Common myeloid progenitor, CD34-positive (primary cell): ENCODE data around the gene DOCK1.

Experiments
- CTCF ChIA-PET: fragments of 350-600 bp; sonication (Branson Sonifier 250); formaldehyde crosslinking; loops from one replicate; lab custom pipeline; 2021; ENCODE audit warnings: antibody characterized with exemption; lab: Charles Lee
- POLR2A ChIA-PET: fragments of 350-600 bp; sonication (Branson Sonifier 250); formaldehyde crosslinking; loops from one replicate; lab custom pipeline; 2021; ENCODE audit warnings: antibody characterized with exemption; lab: Charles Lee
- DNase-seq, 3 donors: peaks; one replicate each; pipeline versions ENCODE4 v3.0.0 to v3.0.0-alpha.2; 2013
- H3K27ac ChIP-seq, 2 experiments: 1 replicate in 1 of 2; 2 replicates in 1 of 2; pipeline ENCODE4 v1.7.0; 2013; ENCODE audit warnings: inconsistent platforms in 2 of 2, low read length in 2 of 2, mild to moderate bottlenecking in 2 of 2, low read depth in 1 of 2, moderate library complexity in 1 of 2; ENCODE audit not compliant: severe bottlenecking in 2 of 2, insufficient read depth in 1 of 2, poor library complexity in 1 of 2
- H3K27me3 ChIP-seq, 5 experiments: replicated peaks in 2 of 5; 1 replicate in 3 of 5; 2 replicates in 2 of 5; pipeline versions ENCODE4 v1.6.1 to v1.7.0; 2013; ENCODE audit warnings: low read length in 4 of 5, mild to moderate bottlenecking in 2 of 5, moderate library complexity in 2 of 5, inconsistent platforms in 1 of 5; ENCODE audit not compliant: insufficient read depth in 5 of 5, control insufficient read depth in 4 of 5
- H3K36me3 ChIP-seq, 4 experiments: 1 replicate in 2 of 4; 2 replicates in 2 of 4; pipeline versions ENCODE4 v1.6.1 to v1.7.0; 2013; ENCODE audit warnings: low read length in 3 of 4, control low read depth in 1 of 4, mild to moderate bottlenecking in 1 of 4; ENCODE audit not compliant: control insufficient read depth in 4 of 4, insufficient read depth in 4 of 4
- H3K4me1 ChIP-seq, 4 experiments: 1 replicate in 3 of 4; 2 replicates in 1 of 4; pipeline versions ENCODE4 v1.6.1 to v1.7.1; 2013; ENCODE audit warnings: low read length in 3 of 4, mild to moderate bottlenecking in 3 of 4, control low read depth in 1 of 4, inconsistent platforms in 1 of 4, moderate library complexity in 1 of 4; ENCODE audit not compliant: control insufficient read depth in 4 of 4, insufficient read depth in 4 of 4; ENCODE audit errors: control extremely low read depth in 1 of 4
- H3K4me3 ChIP-seq, 7 experiments: 1 replicate in 4 of 7; 2 replicates in 3 of 7; pipeline versions ENCODE4 v1.5.1 to v1.7.0; 2013; ENCODE audit warnings: mild to moderate bottlenecking in 7 of 7, low read length in 6 of 7, moderate library complexity in 6 of 7, inconsistent platforms in 2 of 7, low read depth in 2 of 7, control low read depth in 1 of 7; ENCODE audit not compliant: insufficient read depth in 4 of 7, control insufficient read depth in 1 of 7; ENCODE audit errors: extremely low read depth in 1 of 7
- H3K9me3 ChIP-seq, 5 experiments: 1 replicate in 4 of 5; 2 replicates in 1 of 5; pipeline versions ENCODE4 v1.6.1 to v1.7.1; 2013; ENCODE audit warnings: low read length in 4 of 5, mild to moderate bottlenecking in 2 of 5, inconsistent platforms in 1 of 5, low read depth in 1 of 5, moderate library complexity in 1 of 5; ENCODE audit not compliant: control insufficient read depth in 4 of 5, insufficient read depth in 2 of 5; ENCODE audit errors: control extremely low read depth in 1 of 5
- WGBS: methylation state at CpG from one replicate; pipeline ENCODE4 v1.1.5; 2013; ENCODE audit not compliant: insufficient coverage; 5-methylcytosine and 5-hydroxymethylcytosine counted together

The DOCK1 gene

DNA sequence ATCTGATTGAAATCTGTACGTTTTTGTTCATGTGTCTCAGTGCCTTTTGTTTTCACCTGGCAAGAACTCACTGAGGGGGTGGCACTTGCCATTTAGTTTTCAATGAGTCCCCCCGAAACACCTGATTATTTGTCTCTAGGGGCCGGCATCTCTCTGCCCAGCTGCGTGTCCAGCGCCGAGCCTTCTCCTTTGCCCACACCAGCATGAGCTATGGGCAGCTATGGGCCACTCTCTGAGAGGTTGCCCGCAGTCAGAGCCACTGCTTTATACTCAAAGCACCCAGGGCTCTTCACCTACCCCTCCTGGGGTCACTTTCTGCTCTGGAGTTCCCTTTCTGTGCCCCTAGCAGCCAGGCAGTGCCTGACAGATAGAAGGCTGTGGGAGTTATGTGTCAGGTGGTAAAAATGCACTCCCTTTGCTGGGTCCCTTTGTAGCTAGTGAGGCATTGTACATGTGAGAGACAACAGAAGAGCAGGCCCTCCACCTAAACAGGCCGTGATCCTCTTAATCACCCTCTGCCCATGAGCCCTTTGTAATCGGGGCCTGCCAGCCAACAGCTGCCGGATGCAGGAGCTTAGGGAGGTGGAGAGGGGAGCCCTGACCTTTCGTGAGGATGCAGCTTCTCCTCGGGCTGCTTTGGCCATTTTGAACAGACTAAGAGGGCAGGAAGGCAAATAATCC lies 510.8 kb downstream of the DOCK1 start:
- Histone ChIP-seq H3K27me3 (no peaks in the 10 kb centered on the region), H3K9me3 (no peaks in the 10 kb centered on the region), H3K27ac (no peak overlapping the region), H3K4me1 (no peaks in the 10 kb centered on the region), H3K36me3 (peaks cover 0 to 29% (median 4%) of the 10 kb centered on the region in 4 experiments), H3K4me3 (no peak overlapping the region)
- DNase-seq, result no peak
- 98% methylated on average over 8 of the region's 12 CpGs for WGBS
- ChIA-PET POLR2A (no interaction called here), CTCF (no interaction called here)

DNA sequence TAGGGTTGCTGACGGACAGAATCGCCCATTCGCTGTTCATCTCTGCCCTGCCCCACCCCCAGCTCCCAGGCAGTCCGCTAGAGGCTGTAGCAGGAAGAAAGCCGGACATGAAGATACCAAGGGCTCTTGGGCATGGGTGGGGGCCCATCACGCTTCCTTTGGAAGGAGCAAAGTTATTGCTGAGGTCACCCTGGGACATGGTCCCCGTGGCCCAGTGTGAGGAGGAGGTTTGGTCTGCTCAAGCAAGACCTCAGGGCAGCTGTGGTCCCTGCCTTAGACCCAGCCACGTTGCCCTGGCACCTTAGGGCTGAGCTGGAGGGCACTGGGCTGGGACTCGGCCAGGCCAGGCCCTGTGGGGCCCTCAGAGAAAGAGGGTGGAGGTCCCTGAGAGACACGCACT lies 511.8 kb downstream of the DOCK1 start:
- CTCF ChIA-PET, result no interaction called here

DNA sequence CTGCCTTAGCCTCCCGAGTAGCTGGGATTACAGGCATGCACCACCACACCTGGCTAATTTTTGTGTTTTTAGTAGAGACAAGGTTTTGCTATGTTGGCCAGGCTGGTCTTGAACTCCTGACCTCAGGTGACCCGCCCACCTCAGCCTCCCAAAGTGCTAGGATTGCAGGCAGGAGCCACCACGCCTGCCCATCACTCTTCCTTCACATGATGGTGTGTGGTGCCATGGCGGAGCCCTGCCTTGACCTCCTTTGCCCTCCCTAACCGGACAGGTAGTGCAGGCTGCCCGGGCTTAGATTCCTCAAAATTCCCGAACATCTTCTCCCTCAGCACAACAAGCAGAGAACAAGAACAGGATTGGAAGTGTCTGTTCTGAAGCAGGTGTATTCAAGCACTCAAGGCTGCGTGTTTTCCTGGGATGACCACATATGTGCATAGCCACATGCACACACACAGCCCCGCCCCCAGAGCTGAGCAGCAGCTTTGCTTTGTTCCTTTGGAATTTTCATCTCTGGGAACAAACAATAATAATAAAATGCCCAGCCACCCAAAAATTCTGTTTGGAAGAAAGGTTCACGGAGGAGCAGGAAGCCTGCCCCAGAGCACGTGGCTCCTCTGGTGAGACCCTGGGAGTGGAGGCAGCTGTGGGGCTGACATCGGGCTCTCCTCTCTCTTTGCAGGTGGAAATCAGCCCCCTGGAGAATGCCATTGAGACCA lies 512.6 kb downstream of the DOCK1 start:
- ChIA-PET POLR2A (no interaction called here), CTCF (no interaction called here)
- Histone ChIP-seq H3K36me3 (peaks cover 0 to 31% (median under 1%) of the 10 kb centered on the region in 4 experiments), H3K27me3 (no peaks in the 10 kb centered on the region), H3K9me3 (no peaks in the 10 kb centered on the region), H3K4me3 (no peak overlapping the region), H3K4me1 (no peaks in the 10 kb centered on the region), H3K27ac (no peak overlapping the region)
- 97% methylated on average over 7 of the region's 12 CpGs for WGBS
- no peak for DNase-seq

More for the DNA sequence above, 511.8 kb downstream of the DOCK1 start:
- Histone ChIP-seq H3K4me1 (no peaks in the 10 kb centered on the region), H3K4me3 (no peak overlapping the region), H3K36me3 (peaks cover 0 to 31% (median 3%) of the 10 kb centered on the region in 4 experiments), H3K27ac (no peak overlapping the region), H3K27me3 (no peaks in the 10 kb centered on the region), H3K9me3 (no peaks in the 10 kb centered on the region)
- 93% methylated on average over 6 of the region's 10 CpGs for WGBS
- POLR2A ChIA-PET, result no interaction called here
- DNase-seq, result no peak

DNA sequence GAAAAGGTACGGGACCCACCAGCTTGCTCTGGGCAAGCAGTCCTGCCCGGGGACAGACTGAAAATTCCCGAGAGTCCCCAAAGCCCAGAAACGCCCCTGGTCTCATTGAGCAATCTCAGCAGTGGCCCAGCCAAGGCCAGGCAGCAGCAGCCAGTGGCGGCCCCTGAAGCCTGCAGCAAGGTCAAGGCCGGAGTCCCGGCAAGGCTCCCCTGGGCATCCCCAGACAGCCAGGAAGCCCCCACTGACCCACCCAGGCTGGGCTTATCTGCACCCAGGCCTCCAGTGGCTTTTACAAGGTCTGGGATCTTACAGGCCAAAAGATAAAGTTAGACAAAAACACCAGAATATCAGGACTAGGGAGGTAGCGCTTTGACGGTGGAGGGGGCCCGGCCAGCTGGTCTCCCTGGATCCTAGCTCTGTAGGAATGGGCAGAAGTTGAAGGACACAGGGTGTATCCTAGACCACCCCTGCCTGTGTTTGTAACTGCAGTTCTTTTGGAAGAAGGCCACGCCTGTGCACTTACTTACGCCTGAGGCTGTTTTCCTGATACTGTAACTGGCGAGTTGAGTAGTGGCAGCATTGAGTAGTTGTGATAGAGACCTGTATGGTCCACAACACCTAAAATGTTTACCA lies 513.4 kb downstream of the DOCK1 start:
- 95% methylated on average over 9 of the region's 13 CpGs for WGBS
- POLR2A ChIA-PET, result no interaction called here
- DNase-seq, result no peak
- peaks cover 0 to 39% (median under 1%) of the 10 kb centered on the region in 4 experiments for H3K36me3 ChIP-seq
- H3K27me3 ChIP-seq, result no peaks in the 10 kb centered on the region
- no peak overlapping the region for H3K4me3 ChIP-seq
- H3K9me3 ChIP-seq, result no peaks in the 10 kb centered on the region
- H3K27ac ChIP-seq, result no peak overlapping the region
- no peaks in the 10 kb centered on the region for H3K4me1 ChIP-seq
- CTCF ChIA-PET, result no interaction called here

DNA sequence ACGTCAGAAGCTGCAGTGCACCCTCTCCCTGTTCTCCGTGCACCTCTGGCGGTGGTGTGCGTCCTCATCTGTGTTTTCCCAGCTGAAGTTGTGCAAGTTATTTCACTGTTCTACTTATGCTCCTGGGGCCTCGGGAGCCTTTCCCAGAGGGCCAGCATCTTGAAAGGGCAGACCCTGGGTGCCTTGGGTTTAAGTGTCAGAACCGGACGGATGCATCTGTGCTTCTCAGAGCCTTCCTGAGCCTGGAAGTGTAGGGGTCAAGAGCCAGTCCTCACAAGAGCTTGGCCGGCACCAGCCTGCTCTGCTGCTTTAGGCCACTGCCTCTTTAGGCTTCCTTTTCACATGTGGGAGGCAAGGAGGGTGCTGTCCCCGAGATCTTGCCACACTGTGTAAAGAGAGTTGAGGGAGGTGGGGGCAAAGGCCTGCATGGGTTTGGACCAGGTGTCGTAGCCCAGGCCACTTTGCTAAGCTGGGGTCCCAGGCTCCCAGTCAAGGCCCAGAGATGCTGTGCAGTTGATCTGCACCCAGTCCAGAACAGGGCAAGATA lies 515.0 kb downstream of the DOCK1 start:
- ChIA-PET CTCF (no interaction called here), POLR2A (no interaction called here)
- peaks cover 0 to 50% (median under 1%) of the 10 kb centered on the region in 4 experiments for H3K36me3 ChIP-seq
- H3K4me1 ChIP-seq, result no peaks in the 10 kb centered on the region
- no peak overlapping the region for H3K27ac ChIP-seq
- no peaks in the 10 kb centered on the region for H3K9me3 ChIP-seq
- WGBS, result 99% methylated on average over 8 of the region's 10 CpGs
- no peak overlapping the region for H3K4me3 ChIP-seq
- H3K27me3 ChIP-seq, result no peaks in the 10 kb centered on the region
- no peak for DNase-seq

DNA sequence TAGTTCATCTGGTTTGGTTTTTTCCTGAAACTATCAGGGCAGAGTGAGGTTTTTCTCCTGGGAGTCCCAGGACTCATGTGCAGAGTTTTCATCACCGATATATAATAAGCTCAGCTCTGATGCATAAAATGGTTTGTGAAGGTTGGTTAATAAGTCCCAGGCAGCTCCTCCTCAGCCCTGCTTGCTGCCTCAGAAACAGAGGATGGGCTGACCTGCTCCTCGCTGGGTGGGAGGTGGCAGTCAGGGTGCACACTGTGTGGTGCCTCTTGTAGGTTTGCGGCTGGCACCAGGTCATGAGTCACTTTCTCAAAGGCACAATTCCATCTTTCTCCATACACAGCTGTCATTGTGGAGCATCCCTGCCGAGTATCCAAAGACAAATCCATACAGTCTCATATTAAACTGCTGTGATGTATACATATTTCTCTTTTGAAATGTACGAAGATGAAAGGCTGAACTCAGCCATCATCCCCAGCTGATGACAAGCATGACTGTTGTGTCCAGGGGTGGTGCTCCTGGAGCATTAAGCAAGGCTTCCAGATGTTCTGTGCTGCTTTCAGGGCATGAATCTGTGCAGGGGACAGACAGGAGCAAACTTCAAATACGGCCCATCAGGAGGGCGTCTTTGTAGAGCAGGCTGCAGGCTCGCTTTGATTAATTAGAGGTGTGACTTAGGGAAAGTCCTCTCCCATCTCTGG lies 518.1 kb downstream of the DOCK1 start:
- DNase-seq, result no peak
- 94% methylated on average over 3 of the region's 8 CpGs for WGBS
- no peaks in the 10 kb centered on the region for H3K27me3 ChIP-seq
- H3K4me1 ChIP-seq, result no peaks in the 10 kb centered on the region
- ChIA-PET POLR2A (no interaction called here), CTCF (no interaction called here)
- peaks cover 0 to 20% (median 4%) of the 10 kb centered on the region in 5 experiments for H3K9me3 ChIP-seq
- no peak overlapping the region for H3K4me3 ChIP-seq
- no peak overlapping the region for H3K27ac ChIP-seq
- H3K36me3 ChIP-seq, result peaks cover 4 to 77% (median 13%) of the 10 kb centered on the region in 4 experiments
